ENCODE data around the gene EIF1AD. TPM values are rescaled to one million over a fixed set of nuclear protein-coding genes. Genes with fewer than 3 reads are reported as not detected.

EIF1AD gene
- total and polyA plus RNA-seq, 2 experiments from 2014 or later: 16.1 to 32.1 TPM

- TF ChIP-seq, protein P1, sequence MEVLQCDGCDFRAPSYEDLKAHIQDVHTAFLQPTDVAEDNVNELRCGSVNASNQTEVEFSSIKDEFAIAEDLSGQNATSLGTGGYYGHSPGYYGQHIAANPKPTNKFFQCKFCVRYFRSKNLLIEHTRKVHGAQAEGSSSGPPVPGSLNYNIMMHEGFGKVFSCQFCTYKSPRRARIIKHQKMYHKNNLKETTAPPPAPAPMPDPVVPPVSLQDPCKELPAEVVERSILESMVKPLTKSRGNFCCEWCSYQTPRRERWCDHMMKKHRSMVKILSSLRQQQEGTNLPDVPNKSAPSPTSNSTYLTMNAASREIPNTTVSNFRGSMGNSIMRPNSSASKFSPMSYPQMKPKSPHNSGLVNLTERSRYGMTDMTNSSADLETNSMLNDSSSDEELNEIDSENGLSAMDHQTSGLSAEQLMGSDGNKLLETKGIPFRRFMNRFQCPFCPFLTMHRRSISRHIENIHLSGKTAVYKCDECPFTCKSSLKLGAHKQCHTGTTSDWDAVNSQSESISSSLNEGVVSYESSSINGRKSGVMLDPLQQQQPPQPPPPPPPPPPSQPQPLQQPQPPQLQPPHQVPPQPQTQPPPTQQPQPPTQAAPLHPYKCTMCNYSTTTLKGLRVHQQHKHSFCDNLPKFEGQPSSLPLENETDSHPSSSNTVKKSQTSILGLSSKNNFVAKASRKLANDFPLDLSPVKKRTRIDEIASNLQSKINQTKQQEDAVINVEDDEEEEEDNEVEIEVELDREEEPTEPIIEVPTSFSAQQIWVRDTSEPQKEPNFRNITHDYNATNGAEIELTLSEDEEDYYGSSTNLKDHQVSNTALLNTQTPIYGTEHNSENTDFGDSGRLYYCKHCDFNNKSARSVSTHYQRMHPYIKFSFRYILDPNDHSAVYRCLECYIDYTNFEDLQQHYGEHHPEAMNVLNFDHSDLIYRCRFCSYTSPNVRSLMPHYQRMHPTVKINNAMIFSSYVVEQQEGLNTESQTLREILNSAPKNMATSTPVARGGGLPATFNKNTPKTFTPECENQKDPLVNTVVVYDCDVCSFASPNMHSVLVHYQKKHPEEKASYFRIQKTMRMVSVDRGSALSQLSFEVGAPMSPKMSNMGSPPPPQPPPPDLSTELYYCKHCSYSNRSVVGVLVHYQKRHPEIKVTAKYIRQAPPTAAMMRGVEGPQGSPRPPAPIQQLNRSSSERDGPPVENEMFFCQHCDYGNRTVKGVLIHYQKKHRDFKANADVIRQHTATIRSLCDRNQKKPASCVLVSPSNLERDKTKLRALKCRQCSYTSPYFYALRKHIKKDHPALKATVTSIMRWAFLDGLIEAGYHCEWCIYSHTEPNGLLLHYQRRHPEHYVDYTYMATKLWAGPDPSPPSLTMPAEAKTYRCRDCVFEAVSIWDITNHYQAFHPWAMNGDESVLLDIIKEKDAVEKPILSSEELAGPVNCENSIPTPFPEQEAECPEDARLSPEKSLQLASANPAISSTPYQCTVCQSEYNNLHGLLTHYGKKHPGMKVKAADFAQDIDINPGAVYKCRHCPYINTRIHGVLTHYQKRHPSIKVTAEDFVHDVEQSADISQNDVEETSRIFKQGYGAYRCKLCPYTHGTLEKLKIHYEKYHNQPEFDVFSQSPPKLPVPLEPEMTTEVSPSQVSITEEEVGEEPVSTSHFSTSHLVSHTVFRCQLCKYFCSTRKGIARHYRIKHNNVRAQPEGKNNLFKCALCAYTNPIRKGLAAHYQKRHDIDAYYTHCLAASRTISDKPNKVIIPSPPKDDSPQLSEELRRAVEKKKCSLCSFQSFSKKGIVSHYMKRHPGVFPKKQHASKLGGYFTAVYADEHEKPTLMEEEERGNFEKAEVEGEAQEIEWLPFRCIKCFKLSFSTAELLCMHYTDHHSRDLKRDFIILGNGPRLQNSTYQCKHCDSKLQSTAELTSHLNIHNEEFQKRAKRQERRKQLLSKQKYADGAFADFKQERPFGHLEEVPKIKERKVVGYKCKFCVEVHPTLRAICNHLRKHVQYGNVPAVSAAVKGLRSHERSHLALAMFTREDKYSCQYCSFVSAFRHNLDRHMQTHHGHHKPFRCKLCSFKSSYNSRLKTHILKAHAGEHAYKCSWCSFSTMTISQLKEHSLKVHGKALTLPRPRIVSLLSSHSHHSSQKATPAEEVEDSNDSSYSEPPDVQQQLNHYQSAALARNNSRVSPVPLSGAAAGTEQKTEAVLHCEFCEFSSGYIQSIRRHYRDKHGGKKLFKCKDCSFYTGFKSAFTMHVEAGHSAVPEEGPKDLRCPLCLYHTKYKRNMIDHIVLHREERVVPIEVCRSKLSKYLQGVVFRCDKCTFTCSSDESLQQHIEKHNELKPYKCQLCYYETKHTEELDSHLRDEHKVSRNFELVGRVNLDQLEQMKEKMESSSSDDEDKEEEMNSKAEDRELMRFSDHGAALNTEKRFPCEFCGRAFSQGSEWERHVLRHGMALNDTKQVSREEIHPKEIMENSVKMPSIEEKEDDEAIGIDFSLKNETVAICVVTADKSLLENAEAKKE (CRISPR knock-in tag; IDR thresholded peaks at IDR 0.05): no peak
- TF ChIP-seq CREB1 (CRISPR knock-in tag; IDR thresholded peaks at IDR 0.05; ENCODE audit: low read depth) (no peak), POLR2AphosphoS5 (IDR thresholded peaks at IDR 0.05; ENCODE audit: low read depth) (no peak), NANOG (IDR thresholded peaks at IDR 0.05; ENCODE audit: borderline replicate concordance) (no peak), EZH2 (IDR thresholded peaks at IDR 0.05; ENCODE audit: low read depth, unreplicated experiment) (no peak)
- TF ChIP-seq, protein P2, sequence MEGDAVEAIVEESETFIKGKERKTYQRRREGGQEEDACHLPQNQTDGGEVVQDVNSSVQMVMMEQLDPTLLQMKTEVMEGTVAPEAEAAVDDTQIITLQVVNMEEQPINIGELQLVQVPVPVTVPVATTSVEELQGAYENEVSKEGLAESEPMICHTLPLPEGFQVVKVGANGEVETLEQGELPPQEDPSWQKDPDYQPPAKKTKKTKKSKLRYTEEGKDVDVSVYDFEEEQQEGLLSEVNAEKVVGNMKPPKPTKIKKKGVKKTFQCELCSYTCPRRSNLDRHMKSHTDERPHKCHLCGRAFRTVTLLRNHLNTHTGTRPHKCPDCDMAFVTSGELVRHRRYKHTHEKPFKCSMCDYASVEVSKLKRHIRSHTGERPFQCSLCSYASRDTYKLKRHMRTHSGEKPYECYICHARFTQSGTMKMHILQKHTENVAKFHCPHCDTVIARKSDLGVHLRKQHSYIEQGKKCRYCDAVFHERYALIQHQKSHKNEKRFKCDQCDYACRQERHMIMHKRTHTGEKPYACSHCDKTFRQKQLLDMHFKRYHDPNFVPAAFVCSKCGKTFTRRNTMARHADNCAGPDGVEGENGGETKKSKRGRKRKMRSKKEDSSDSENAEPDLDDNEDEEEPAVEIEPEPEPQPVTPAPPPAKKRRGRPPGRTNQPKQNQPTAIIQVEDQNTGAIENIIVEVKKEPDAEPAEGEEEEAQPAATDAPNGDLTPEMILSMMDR (conservative IDR thresholded peaks at IDR 0.05; ENCODE audit: low read depth in 2 of 2): no peak
These were observed 18.8 kb upstream of the EIF1AD start (continued) for GRCh38 chr11:66020618-66021357.

GRCh38 chr11:66020212-66020611 is 18.3 kb upstream of the EIF1AD start:
- no peaks in the 10 kb centered on the region for H3K36me3 ChIP-seq (ENCODE audit: insufficient read depth)
- Mint-ChIP-seq H3K27ac (no peak overlapping the region), H3K36me3 (ENCODE audit: low read depth) (no peaks in the 10 kb centered on the region; the same call in 2 of the 3 replicates), H3K4me3 (no peak overlapping the region), H3K9me3 (no peaks in the 10 kb centered on the region; the same call in 2 of the 3 replicates), H3K27me3 (ENCODE audit: insufficient read depth, low read depth, poor library complexity) (peaks cover 20% of the 10 kb centered on the region), H3K4me1 (peaks cover 3% of the 10 kb centered on the region; the same call in 1 of the 3 replicates)
- DNase-seq (ENCODE audit: low spot score): no peak
- no peak overlapping the region for H2AFZ ChIP-seq
- no peaks in the 10 kb centered on the region for H3K79me2 ChIP-seq (replicated peaks; ENCODE audit: insufficient read depth)
- no peak overlapping the region for H3K4me3 ChIP-seq
- no peaks in the 10 kb centered on the region for H3F3A ChIP-seq (replicated peaks; ENCODE audit: low read depth)
- no peak for ATAC-seq
- H3K9me2 ChIP-seq (ENCODE audit: insufficient read depth): no peaks in the 10 kb centered on the region
- H3K4me1 ChIP-seq (ENCODE audit: insufficient read depth): no peaks in the 10 kb centered on the region
- H3K27me3 ChIP-seq (ENCODE audit: insufficient read depth): 0 out of 2 replicates have a peak, but pooled peaks cover 10% of the 10 kb centered on the region
- H4K20me1 ChIP-seq (replicated peaks; ENCODE audit: insufficient read depth): no peaks in the 10 kb centered on the region
- no peak overlapping the region for H3K4me2 ChIP-seq
- no peak overlapping the region for H3K27ac ChIP-seq (ENCODE audit: low read depth)
- TF ChIP-seq, protein P2 (conservative IDR thresholded peaks at IDR 0.05; ENCODE audit: low read depth in 2 of 2): no peak
- TF ChIP-seq EZH2 (IDR thresholded peaks at IDR 0.05; ENCODE audit: low read depth, unreplicated experiment) (no peak), ZNF114 (CRISPR knock-in tag; IDR thresholded peaks at IDR 0.05) (no peak), EZH2phosphoT487 (IDR thresholded peaks at IDR 0.05; ENCODE audit: unreplicated experiment) (no peak), ZNF331 (CRISPR knock-in tag; IDR thresholded peaks at IDR 0.05; ENCODE audit: low read depth) (no peak), CREB1 (CRISPR knock-in tag; IDR thresholded peaks at IDR 0.05; ENCODE audit: low read depth) (no peak)
